ENCODE measurements around the gene TSPAN11.

GRCh38 chr12:30914986-30915591 is 11.5 kb upstream of the TSPAN11 start:
- no peak for TF ChIP-seq FOXA2 (IDR thresholded peaks at IDR 0.05)
- no peak for TF ChIP-seq CTCF (IDR thresholded peaks at IDR 0.05; ENCODE audit: low read depth, low read length, missing input control)
- TF ChIP-seq YY1 (IDR thresholded peaks at IDR 0.05): no peak
